ENCODE measurements around the gene SLC35B4.

Gene SLC35B4

DNA sequence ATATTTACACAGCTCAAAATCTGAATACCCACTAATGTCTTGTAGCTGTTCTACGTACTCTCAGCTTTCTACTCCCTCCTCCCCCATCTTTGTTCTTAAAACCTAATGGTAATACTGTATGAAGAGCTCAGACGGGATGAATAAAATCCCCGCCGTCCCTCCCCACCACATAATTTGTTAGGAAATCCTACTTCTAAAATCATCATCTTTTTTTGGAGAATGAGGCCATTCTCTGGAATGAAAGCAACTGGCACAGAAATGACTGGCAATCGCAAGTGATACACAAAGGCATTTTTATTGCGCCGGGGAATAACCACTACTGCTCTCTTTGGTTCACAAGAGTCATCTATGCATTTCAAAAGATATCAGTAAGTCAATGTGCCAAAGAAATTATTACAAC lies 27.3 kb downstream of the SLC35B4 start:
- DNase-seq = no peak

DNA sequence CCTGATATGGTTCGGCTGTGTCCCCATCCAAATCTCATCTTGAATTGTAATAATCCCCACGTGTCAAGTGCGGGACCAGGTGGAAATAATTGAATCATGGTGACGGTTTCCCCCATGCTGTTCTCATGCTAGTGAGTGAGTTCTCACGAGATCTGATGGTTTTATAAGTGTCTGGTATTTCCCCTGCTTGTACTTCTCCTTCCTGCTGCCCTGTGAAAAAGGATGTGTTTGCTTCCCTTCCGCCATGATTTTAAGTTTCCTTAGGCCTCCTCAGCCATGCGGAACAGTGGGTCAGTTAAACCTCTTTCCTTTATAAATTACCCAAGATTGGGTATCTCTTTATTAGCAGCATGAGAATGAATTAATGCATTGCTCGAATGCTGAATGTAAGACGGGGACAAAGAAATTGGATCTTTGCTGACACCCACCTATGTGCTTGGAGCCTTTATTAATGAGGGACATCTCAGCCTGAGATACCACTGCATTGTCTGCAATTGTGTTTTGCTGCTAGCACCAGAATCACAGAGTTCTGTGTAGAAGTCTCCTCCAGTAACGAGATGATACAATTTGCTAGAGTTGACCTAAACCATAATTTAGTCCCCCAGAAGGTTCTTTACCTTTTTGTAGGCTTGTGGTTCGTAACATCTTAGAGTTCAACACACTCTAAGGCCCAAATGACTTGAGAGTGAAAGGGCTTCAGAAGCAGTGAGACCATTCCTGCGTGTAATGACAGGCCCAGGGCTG lies 28.6 kb downstream of the SLC35B4 start:
- DNase-seq = no peak

DNA sequence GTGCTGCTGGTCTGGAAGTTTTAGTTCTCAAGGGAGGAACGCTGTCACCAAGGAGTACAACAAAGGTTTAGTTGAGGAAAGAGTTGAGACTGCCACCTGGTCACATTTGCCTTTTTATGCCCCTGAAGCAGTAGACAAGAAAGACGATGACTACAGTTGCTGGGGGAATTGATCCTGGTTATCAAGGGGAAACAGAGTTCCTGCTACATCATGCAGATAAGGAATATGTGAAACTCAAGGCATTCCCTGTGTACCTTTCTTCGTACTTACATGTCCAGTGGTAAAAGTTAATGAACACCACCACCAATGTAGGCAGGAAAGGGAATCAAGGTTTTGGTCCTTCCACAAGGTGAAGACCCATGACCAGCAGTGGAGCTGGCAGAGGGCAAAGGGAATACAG lies 31.8 kb downstream of the SLC35B4 start:
- DNase-seq = no peak

DNA sequence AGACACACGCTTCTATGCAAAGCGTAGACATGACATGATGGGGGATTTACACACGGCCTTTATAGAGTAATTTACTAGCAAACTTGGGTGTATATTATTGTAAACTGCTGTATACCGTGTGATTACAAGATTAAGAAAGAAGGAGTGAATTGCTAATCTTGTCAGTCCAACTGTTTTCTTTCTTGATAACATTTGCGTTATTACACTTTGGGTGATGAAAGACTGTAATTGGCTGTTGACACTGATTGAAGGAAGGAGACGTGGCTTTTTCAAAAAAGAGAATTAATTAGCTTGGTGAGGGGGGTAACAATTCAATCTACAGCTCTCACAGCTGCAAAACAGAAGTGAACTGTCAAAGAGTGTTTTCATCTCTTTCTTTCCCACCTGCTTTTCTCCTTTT lies 32.7 kb downstream of the SLC35B4 start:
- no peak for DNase-seq

DNA sequence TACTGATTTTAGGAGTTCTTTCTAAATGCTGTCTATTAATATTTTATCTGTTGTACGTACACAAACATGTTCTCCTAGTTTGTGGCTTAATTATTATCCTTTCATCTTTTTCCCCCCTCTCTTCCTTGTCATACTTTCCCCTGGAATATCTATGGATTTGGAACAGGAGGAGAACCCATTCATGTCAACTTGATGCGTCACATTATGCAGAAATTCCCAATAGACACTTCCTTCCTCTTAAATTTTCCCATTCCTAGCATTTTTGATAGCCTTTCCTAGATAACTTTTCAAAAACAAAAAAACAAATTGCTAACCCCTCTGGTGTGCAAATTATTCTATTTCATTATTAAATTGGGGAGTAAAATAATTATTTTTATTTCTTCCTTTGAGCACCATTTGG lies 36.2 kb downstream of the SLC35B4 start:
- no peak for DNase-seq

DNA sequence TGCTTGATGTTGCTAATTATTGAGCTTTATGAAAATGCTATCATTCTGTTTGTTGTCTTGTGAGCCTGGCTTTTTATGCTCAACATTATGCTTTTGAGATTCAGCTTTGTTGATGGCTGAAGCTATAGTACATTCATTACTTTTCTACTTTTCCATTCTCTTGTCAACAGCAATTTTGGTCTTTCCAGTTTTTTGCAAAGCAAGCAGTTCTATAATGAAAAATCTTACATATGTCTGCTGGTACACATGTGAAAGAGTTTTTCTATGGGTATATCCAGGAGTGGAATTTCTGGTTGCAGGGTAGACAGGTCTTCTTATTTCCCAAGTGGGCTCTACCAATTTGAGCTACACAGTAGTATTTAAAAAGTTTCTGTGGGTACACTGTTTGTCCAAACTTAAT lies 36.8 kb downstream of the SLC35B4 start:
- DNase-seq = no peak

DNA sequence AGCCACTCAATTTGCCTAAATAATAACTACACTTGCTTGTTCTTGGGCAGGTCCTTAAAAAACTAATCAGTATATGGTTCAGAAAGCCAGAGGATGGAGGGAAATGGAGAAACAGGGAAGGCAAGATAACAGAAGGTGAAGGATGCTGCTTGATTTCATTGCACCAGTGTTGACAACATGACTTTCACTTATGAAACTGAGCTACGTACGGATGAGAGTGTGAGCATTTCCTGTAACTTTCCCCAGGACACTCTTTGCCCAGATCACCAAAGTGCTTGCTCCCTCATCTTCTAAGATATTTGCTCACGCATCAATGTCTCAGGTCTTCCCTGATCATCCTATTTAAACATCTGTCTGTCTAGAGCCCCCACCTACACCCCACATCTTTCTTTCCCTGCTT lies 37.4 kb downstream of the SLC35B4 start:
- DNase-seq = no peak

DNA sequence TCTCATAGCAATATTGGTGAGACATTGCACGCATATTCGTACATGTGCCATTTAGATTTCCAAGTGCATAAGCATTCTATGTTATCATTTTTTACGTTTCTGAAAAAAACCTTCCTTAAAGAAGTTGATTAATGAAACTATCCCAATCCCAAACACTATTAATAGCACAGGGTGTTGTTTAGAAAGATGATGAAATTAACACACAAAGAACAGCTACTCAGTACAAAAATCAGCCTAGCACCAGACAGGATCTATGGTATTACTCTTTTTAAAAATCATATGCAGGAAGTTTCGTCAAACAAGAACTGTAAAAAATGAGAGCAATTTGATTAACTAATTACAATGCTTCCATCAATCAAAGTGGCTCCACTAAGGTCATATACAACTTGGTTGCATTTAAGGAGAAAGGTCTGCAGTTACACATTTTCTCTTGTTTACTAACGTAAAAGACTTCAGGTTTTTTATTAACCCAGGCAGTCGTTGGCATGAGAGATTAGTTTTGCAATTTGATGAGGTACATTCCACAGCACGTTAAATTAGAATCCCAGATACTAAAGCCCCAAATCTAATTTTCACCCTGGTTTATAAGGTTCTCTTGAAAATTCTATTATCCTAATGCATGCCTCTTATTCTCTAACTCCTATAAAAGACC lies 38.1 kb downstream of the SLC35B4 start:
- DNase-seq = no peak

DNA sequence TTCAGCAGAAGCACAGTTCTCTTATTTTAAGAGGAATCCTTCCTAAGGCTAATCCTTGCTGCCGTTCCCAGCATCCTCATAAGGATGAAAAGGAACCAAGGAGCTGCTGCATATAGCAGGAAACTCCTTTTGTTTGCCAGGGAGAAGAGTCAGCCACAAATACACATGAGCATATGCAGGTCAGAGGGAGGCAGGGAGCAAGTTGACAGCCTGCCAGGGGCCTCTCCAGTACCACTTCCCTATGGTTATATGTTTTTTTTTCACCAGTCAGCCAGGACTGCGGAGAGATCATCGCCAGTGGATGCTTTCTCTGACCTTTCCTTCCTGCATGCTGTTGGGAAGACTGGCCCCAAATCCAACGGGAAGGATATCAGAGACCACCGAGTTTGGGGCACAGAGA lies 39.8 kb downstream of the SLC35B4 start:
- no peak for DNase-seq

DNA sequence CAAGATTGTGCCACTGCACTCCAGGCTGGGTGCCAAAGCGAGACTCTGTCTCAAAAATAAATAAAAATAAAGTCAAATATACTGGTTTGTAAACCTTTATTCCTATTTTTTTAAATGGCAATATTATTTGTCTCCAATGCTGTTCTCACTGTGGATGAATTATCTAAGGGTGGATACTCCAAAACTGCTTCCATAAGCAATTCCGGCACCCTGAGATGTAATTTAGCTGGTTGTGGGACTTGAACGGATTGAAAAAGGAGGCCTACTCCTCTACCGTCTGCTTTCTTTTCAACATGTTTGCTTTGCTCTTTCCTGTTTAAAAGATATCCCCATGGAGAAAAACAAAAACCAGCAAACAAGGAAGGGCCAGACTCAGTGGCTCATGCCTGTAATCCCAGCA lies 54.4 kb downstream of the SLC35B4 start:
- DNase-seq = no peak

DNA sequence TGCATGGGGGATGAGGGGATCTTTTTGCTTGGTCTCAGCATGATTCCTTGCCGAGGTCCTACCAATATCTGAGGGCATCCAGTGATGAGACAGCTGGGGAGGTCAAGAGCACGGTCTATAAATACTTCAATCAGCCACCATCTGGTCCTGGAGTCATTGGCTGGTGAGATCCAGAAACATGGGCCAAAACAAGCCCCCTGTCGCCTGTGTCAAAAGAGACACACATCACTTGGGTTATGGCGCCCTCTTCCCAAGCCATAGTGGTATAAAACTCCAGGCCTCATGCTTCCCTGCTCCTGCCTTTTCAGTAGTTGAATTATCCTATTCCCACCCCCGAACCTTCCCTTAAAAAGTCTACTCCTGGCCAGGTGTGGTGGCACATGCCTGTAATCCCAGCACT lies 60.9 kb downstream of the SLC35B4 start:
- no peak for DNase-seq

DNA sequence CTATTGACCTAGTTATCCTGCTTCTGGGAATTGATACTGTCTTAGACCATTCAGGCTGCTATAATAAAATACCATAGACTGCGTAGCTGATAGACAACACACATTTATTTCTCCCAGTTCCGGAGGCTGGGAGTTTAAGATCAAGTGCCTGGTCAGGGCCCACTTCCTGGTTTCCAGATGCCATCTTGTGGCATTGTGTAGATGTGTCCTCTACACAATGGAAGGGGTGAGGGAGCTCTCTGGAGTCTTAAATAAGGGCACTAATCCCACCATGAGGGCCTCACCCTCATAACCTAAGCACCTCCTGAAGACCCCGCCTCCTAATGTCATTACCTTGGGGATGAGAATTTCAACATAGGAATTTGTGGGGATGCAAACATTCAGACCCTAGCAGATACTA lies 62.4 kb downstream of the SLC35B4 start:
- no peak for DNase-seq

DNA sequence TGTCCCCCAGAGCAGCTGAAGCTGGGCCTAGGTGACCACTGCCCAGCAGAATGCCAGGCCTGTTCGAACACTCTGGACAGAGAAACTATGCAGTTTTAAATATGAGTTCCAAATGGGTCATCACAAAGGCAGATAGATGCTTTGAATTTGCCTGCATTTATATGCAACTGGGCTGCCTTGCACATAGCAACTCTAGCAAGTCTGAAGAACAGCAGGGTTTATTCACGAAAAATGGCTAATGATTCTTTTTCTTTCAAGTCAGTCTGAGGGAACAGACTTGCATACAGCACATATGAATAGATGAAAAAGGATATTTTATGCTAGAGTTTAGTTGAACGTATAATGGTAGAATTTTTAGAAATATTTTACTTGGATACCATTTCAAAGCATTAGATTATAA lies 68.5 kb downstream of the SLC35B4 start:
- DNase-seq = no peak

DNA sequence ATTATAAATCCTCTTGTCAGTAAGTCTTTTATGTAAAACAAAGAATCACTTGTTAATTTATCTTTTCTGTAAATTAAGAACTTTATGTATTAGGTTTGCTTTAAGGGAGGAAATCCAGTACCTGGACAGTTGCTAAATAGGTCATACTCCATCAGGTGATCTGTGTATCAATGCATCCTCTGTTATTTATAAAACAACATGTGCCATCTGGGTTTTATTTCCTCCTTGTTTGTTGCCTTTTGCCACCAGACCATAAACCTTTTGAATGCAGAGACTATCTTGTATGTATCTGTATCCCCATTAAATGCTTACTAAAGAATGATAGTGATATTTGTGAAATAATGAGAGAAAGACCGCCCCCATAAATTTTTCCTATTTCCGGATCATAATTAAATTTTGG lies 70.0 kb downstream of the SLC35B4 start:
- DNase-seq = no peak

DNA sequence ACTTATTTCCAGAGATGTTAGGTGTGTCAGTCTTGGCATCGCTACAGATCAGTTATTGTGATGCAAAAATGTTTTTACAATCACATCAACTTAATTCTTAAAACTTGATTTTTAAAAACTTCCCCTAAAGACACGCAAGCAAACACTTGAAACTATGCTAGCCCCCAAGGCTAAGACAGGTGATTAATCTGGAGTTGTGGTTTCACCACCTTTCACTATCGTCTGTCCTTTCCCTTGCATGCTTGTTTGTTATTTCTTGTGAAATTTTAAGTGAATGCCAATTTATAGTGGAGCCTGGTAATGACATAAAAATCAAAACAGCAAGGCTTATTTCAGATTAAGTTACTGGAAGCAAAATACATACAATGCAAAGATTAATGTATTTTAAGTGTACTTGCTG lies 70.4 kb downstream of the SLC35B4 start:
- no peak for DNase-seq

DNA sequence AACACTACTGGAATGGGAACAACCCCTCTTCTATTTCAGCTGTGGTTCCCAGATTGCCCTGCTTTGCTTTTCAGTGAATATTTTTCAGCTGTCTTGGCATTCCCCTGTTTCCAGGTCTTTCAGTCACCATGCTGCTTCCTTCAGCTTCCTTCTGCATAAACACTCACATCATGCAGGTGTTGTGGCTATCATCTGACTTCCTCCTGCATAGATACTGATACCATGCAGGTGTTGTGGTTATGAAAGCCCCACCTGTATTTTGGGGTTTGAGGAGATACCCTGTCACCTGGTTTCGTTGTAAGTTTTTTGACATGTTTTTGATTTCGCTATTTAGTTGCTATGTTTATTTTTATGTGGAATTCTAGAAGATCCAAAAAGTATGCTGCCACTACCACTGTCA lies 71.5 kb downstream of the SLC35B4 start:
- no peak for DNase-seq
